Activated T-cell treated with anti-CD3 and anti-CD28 coated beads, Interleukin-2, amount 50 U/mL, for 72 hours (primary cell): ENCODE data around the gene HYLS1. TPM values are rescaled to one million over a fixed set of nuclear protein-coding genes. Genes with fewer than 3 reads are reported as not detected.

Source experiments
- total RNA-seq, 2 donors: library from RNA; stranded (reverse); gene quantifications; one replicate each; pipeline ENCODE4 v1.2.3, GENCODE V29; 2022

Gene HYLS1
- total RNA-seq, 2 donors from 2014 or later = 8.9 to 9.7 TPM

Other genes with a start within 250 kb of the HYLS1 start
- under 1 TPM in 1 of 2 donors, not detected in 1; 0.23 TPM for gene ACRV1, start 206.8 kb upstream of the HYLS1 start, total RNA-seq
- gene PATE1, start 141.4 kb upstream of the HYLS1 start, total RNA-seq = not detected
- under 1 TPM in 1 of 2 donors, not detected in 1; 0.14 TPM for gene PATE2, start 108.8 kb upstream of the HYLS1 start, total RNA-seq
- gene PATE3, start 99.5 kb upstream of the HYLS1 start, total RNA-seq = not detected
- gene PATE4, start 54.4 kb upstream of the HYLS1 start, total RNA-seq = not detected
- gene PUS3, start 15.5 kb downstream of the HYLS1 start, total RNA-seq = 10 to 100 TPM; 14.0 to 17.5 TPM
- under 1 TPM; 0.32 to 0.38 TPM for gene DDX25, start 16.8 kb downstream of the HYLS1 start, total RNA-seq
- gene VSIG10L2, start 58.4 kb downstream of the HYLS1 start, total RNA-seq = not detected
- 1 to 10 TPM; 1.3 to 1.9 TPM for gene CDON, start 175.2 kb downstream of the HYLS1 start, total RNA-seq